Thoracic aorta (tissue), 2 donors: ENCODE results near the gene C4B. TPM values are rescaled to one million over a fixed set of nuclear protein-coding genes. Genes with fewer than 3 reads are reported as not detected.
"Not testable (repeated sequence)": the region's sequence is repeated elsewhere in the genome, so short reads cannot be mapped to it uniquely, and the experiment has no call there.

Source experiments
- ATAC-seq: fragments of 150-250 bp; one replicate; pipeline ENCODE4 v1.8.0; 2017; ENCODE audit warnings: low read depth; ENCODE audit not compliant: insufficient number of reproducible peaks, low FRiP score
- DNase-seq: peaks from one replicate; pipeline ENCODE4 v3.0.0-alpha.2; 2020; ENCODE audit warnings: low spot score
- H3K27ac ChIP-seq, 2 donors: fragments of 200-600 bp; sonication (generic); 1 replicate in 1 of 2; 2 replicates in 1 of 2; pipeline ENCODE4 v1.5.1; 2016; ENCODE audit warnings: mild to moderate bottlenecking in 2 of 2, moderate library complexity in 2 of 2
- H3K27me3 ChIP-seq: fragments of 200-600 bp; sonication (generic); replicated peaks from 2 replicates; pipeline ENCODE4 v1.6.0; 2016; ENCODE audit warnings: mild to moderate bottlenecking; ENCODE audit not compliant: insufficient read depth
- H3K36me3 ChIP-seq: fragments of 200-600 bp; sonication (generic); one replicate; pipeline ENCODE4 v1.5.1; 2016
- H3K4me1 ChIP-seq, 2 donors: fragments of 200-600 bp; sonication (generic); 1 replicate in 1 of 2; 2 replicates in 1 of 2; pipeline versions ENCODE4 v1.5.1 to v1.6.0; 2016; ENCODE audit warnings: low read depth in 2 of 2, mild to moderate bottlenecking in 1 of 2; ENCODE audit not compliant: control insufficient read depth in 1 of 2
- H3K4me3 ChIP-seq: fragments of 200-600 bp; sonication (generic); 2 replicates; pipeline ENCODE4 v1.5.1; 2016; ENCODE audit warnings: mild to moderate bottlenecking
- H3K9me3 ChIP-seq: fragments of 200-600 bp; sonication (generic); 2 replicates; pipeline ENCODE4 v1.5.1; 2016
- CTCF ChIP-seq: fragments of 200-600 bp; sonication (generic); IDR thresholded peaks from one replicate; pipeline ENCODE4 v1.5.1; 2019; ENCODE audit warnings: antibody characterized with exemption
- total RNA-seq, 2 donors: library from RNA; depleted of rRNA; stranded (reverse); fragments of >200 nt; gene quantifications; one replicate each; pipeline versions ENCODE4 v1.1.0 to v1.2.3, GENCODE V29; 2016

C4B gene
- total RNA-seq, 2 donors from 2014 or later, result 44.3 to 108 TPM

- Histone ChIP-seq H3K27ac (no peak overlapping the region), H3K36me3 (peaks cover 12% of the 10 kb centered on the region), H3K4me3 (no peak overlapping the region), H3K9me3 (no peaks in the 10 kb centered on the region), H3K4me1 (peaks cover 0 to 4% of the 10 kb centered on the region in 2 donors), H3K27me3 (no peaks in the 10 kb centered on the region)
- no peak for DNase-seq
- no peak for ATAC-seq
- TF ChIP-seq CTCF, result no peak
Observed at GRCh38 chr6:31978831-31979230, 35.8 kb upstream of the C4B start.

GRCh38 chr6:31979238-31979898 lies 35.2 kb upstream of the C4B start:
- Histone ChIP-seq H3K4me1 (no peaks in the 10 kb centered on the region), H3K27ac (no peak overlapping the region), H3K27me3 (no peaks in the 10 kb centered on the region), H3K36me3 (peaks cover 12% of the 10 kb centered on the region), H3K4me3 (no peak overlapping the region), H3K9me3 (no peaks in the 10 kb centered on the region)
- no peak for TF ChIP-seq CTCF
- DNase-seq (no peak), ATAC-seq (no peak)

- not testable (repeated sequence) for H3K9me3 ChIP-seq, ATAC-seq, DNase-seq, H3K27me3 ChIP-seq, H3K4me1 ChIP-seq, H3K4me3 ChIP-seq, H3K27ac ChIP-seq
- H3K36me3 ChIP-seq, result peaks cover 12% of the 10 kb centered on the region
Observed at GRCh38 chr6:31980195-31980876, 34.3 kb upstream of the C4B start.

GRCh38 chr6:31980998-31981397 lies 33.6 kb upstream of the C4B start:
- peaks cover 12% of the 10 kb centered on the region for H3K36me3 ChIP-seq
- not testable (repeated sequence) for H3K27me3 ChIP-seq, H3K9me3 ChIP-seq, ATAC-seq, DNase-seq, H3K4me3 ChIP-seq, H3K4me1 ChIP-seq, H3K27ac ChIP-seq

GRCh38 chr6:31981744-31982143 lies 32.9 kb upstream of the C4B start, which contains the start of gene C4A:
Gene C4A (plus strand): TSS chr6:31982057. CDS start chr6:31982108, 51 bp downstream.
- H3K4me1 ChIP-seq, H3K9me3 ChIP-seq, H3K4me3 ChIP-seq, DNase-seq, H3K27me3 ChIP-seq, ATAC-seq, H3K27ac ChIP-seq: not testable (repeated sequence)
- peaks cover 12% of the 10 kb centered on the region for H3K36me3 ChIP-seq

- H3K27ac ChIP-seq, ATAC-seq, H3K4me3 ChIP-seq, DNase-seq, H3K4me1 ChIP-seq, H3K36me3 ChIP-seq, H3K27me3 ChIP-seq, H3K9me3 ChIP-seq: not testable (repeated sequence)
Observed at GRCh38 chr6:31989363-31989762, 25.2 kb upstream of the C4B start.

GRCh38 chr6:31994421-31994820 lies 20.2 kb upstream of the C4B start:
- H3K27me3 ChIP-seq, H3K4me3 ChIP-seq, H3K9me3 ChIP-seq, H3K36me3 ChIP-seq, ATAC-seq, H3K27ac ChIP-seq, H3K4me1 ChIP-seq, DNase-seq: not testable (repeated sequence)

GRCh38 chr6:31996385-31996784 lies 18.2 kb upstream of the C4B start:
- not testable (repeated sequence) for H3K4me3 ChIP-seq, H3K4me1 ChIP-seq, ATAC-seq, H3K9me3 ChIP-seq, H3K27me3 ChIP-seq, H3K36me3 ChIP-seq, H3K27ac ChIP-seq, DNase-seq

GRCh38 chr6:32002546-32003268 lies 11.9 kb upstream of the C4B start:
- not testable (repeated sequence) for H3K9me3 ChIP-seq, H3K27me3 ChIP-seq, H3K27ac ChIP-seq, DNase-seq, H3K36me3 ChIP-seq, H3K4me3 ChIP-seq, H3K4me1 ChIP-seq, ATAC-seq

- not testable (repeated sequence) for H3K4me1 ChIP-seq, H3K27me3 ChIP-seq, H3K9me3 ChIP-seq, H3K4me3 ChIP-seq, H3K36me3 ChIP-seq, H3K27ac ChIP-seq, DNase-seq, ATAC-seq
Observed at GRCh38 chr6:32003301-32003700, 11.3 kb upstream of the C4B start.
